ENCODE measurements around the gene RPL9.

- TF ChIP-seq CTCF (IDR thresholded peaks at IDR 0.05) (no peak), POLR2A (IDR thresholded peaks at IDR 0.05) (no peak)
These were observed 7.2 kb downstream of the RPL9 start for GRCh38 chr4:39451423-39452023.
